A673 (cell line): ENCODE results near the gene DGKH.

Experiments
- CTCF ChIP-seq: fragments of 300-800, 200-600 bp; sonication (generic); conservative IDR thresholded peaks from 2 replicates; pipeline ENCODE4 v1.5.1; 2017; ENCODE audit warnings: low read depth, mild to moderate bottlenecking, antibody characterized with exemption, low read length, moderate library complexity, mixed read lengths
- EZH2 ChIP-seq: fragments of 200-600 bp; sonication (generic); IDR thresholded peaks from 2 replicates; pipeline ENCODE4 v1.6.1; 2017; ENCODE audit warnings: borderline replicate concordance, low read depth, mild to moderate bottlenecking, mixed read lengths, antibody characterized with exemption, low read length; ENCODE audit not compliant: poor library complexity, severe bottlenecking

GRCh38 chr13:42276683-42277082, 228.2 kb downstream of the DGKH start:
- TF ChIP-seq CTCF, result no peak
- no peak for TF ChIP-seq EZH2
